GM12874 (cell line): Measurements from ENCODE around the gene ASNS.
A peak's percentile ranks its signal among the peaks of the same experiment; 100 is the strongest.

ENCODE experiments used
- CTCF ChIP-seq: IDR thresholded peaks from 2 replicates; pipeline ENCODE4 v1.5.1; 2011; ENCODE audit warnings: low read depth, mild to moderate bottlenecking, control low read depth, low read length, moderate library complexity; ENCODE audit not compliant: insufficient read depth

The ASNS gene

GRCh38 chr7:97858221-97858620 is 14.0 kb downstream of the ASNS start:
- TF ChIP-seq CTCF = no peak

DNA sequence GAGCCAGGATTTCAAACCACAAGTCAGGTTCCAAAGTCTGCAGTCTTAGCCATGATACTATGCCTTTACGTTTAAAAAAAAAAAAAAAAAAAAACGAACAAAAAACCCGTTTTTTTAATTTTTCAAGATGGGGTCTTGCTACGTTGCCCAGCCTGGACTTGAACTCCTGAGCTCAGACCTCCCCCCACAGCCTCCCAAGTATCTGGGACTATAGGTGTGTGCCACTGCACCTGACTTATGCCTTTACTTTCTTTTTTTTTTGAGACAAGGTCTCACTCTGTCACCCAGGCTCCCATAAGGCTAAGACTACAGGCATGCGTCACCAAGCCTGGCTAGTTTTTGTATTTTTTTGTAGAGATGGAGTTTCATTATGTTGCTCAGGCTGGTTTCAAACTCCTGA is 14.7 kb downstream of the ASNS start:
- no peak for TF ChIP-seq CTCF

DNA sequence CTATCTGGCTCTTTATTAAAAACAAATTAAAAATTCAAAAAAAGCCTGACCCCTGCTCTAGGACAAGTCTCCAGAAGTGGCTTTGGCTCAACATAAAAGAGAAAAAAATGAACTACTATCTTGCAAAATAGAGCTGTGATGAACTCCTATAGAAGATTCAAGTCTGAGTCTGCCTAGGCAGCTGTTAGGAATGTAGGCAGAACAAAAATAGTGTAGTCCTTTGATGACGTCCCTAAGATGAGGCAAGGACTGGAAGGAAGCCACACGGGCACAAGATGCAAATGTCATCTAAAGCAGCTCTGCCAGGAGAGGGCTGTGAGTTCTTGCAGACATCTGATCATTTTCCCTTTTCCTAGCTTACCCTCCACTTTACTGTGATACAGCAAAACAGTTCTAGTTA is 20.5 kb downstream of the ASNS start:
- no peak for TF ChIP-seq CTCF

DNA sequence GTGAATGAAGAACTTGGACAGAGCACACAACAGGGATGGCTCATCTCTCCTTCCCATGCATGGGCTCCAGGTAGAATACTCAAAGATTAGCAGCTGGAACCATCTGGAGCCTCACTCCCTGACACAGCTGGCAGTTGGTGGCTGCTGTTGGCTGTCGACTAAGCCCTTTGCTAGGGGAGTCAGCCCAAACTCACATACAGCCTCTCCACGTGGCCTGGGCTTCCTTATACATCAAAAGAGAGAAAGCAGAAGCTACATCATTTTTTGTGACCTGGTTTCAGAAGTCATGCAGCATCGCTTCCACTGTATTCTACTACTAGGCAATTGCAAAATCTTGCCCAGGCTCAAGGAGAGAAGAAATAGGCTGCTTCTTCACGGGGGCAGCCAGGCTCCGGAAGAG is 24.4 kb downstream of the ASNS start:
- no peak for TF ChIP-seq CTCF

- TF ChIP-seq CTCF = no peak
Observed at GRCh38 chr7:97846945-97847344, 25.3 kb downstream of the ASNS start.

DNA sequence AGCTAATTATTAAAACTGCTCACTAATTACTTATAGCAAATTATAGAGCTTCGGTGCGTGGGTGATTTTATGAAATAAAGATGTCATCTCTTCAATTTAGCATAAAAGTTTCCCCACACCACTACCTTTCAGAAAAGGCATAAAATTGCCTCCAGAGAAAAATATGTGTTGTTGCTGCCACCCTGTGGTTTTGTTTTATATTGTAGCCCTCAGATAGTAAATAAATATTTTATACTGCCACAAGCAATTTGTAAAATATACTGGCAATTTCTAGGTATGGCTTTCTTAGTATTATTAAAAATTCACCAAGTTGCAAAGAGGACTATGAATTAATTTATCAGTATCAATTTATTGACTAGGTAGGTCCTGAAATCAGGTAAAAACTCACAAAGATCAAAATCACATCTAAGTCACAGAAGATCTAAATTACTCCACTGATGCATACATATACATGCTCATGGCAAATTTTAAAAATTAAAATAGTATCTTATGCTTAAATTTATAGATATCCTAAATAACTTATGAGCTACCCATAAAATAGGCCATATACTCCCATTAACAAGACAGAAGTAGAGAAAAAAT is 26.5 kb downstream of the ASNS start:
- peak; percentile 8; the same call in 1 of the 2 replicates for TF ChIP-seq CTCF

DNA sequence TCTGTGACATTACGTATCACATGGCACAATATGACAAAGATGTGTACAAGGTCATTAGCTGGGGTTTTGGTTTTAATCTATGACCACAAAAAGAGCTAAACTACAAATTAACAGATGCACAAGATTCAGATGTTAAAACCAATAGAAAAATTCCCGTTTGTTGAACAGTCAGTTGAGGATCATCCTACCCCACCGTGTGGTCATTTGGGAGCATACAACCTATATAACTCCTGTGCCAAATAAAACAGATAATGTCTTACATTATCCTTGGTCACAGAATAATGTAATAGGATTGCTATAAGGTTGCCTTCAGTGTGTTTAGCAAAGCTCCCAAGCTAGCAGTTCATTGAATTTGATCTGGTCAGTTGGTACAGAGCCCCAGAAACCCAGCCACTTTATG is 28.2 kb downstream of the ASNS start:
- TF ChIP-seq CTCF = no peak

GRCh38 chr7:97842772-97843345 is 29.3 kb downstream of the ASNS start:
- no peak for TF ChIP-seq CTCF
